ENCODE data around the gene PDP2.

GRCh38 chr16:66900721-66901441, 20.6 kb downstream of the PDP2 start:
- TF ChIP-seq CTCF (IDR thresholded peaks at IDR 0.05; ENCODE audit: low read length) = no peak
- no peak for TF ChIP-seq EZH2 (IDR thresholded peaks at IDR 0.05; ENCODE audit: borderline replicate concordance, low read length)

All from OCI-LY1 (cell line).